ENCODE results near the gene HTRA1.

Gene HTRA1

GRCh38 chr10:122461729-122462532 is 578 bp downstream of the HTRA1 start:
- TF ChIP-seq CSDC2 (CRISPR knock-in tag; IDR thresholded peaks at IDR 0.05) = no peak
- TF ChIP-seq ISL1 (CRISPR knock-in tag; IDR thresholded peaks at IDR 0.05) = no peak
- TF ChIP-seq OSR1 (CRISPR knock-in tag; IDR thresholded peaks at IDR 0.05) = no peak
- no peak for TF ChIP-seq POU6F1 (CRISPR knock-in tag; IDR thresholded peaks at IDR 0.05; ENCODE audit: borderline replicate concordance, low read depth)
- TF ChIP-seq ZFP30 (CRISPR knock-in tag; IDR thresholded peaks at IDR 0.05) = no peak
- no peak for TF ChIP-seq PATZ1 (CRISPR knock-in tag; IDR thresholded peaks at IDR 0.05; ENCODE audit: borderline replicate concordance)
- no peak for TF ChIP-seq ZNF70 (CRISPR knock-in tag; IDR thresholded peaks at IDR 0.05)
- no peak for TF ChIP-seq SNAI2 (CRISPR knock-in tag; IDR thresholded peaks at IDR 0.05)
- no peak for TF ChIP-seq CSRNP3 (CRISPR knock-in tag; IDR thresholded peaks at IDR 0.05)
- TF ChIP-seq TSHZ2 (CRISPR knock-in tag; IDR thresholded peaks at IDR 0.05) = no peak
- no peak for TF ChIP-seq TCF4 (CRISPR knock-in tag; IDR thresholded peaks at IDR 0.05; ENCODE audit: borderline replicate concordance)
- TF ChIP-seq ZC3H10 (CRISPR knock-in tag; IDR thresholded peaks at IDR 0.05) = no peak
- no peak for TF ChIP-seq ZNF8 (CRISPR knock-in tag; IDR thresholded peaks at IDR 0.05)

GRCh38 chr10:122462533-122463465 is 1.4 kb downstream of the HTRA1 start:
- ATAC-seq = peak; percentile 65

More at GRCh38 chr10:122461729-122462532, 578 bp downstream of the HTRA1 start:
- ATAC-seq = peak; percentile 49

More at GRCh38 chr10:122462533-122463465, 1.4 kb downstream of the HTRA1 start:
- TF ChIP-seq CSRNP3 (CRISPR knock-in tag; IDR thresholded peaks at IDR 0.05) (no peak), PPARA (CRISPR knock-in tag; IDR thresholded peaks at IDR 0.05; ENCODE audit: borderline replicate concordance) (no peak), TOX (CRISPR knock-in tag; IDR thresholded peaks at IDR 0.05; ENCODE audit: borderline replicate concordance) (no peak), ZFP3 (CRISPR knock-in tag; IDR thresholded peaks at IDR 0.05) (no peak), ZNF8 (CRISPR knock-in tag; IDR thresholded peaks at IDR 0.05) (no peak), ISL1 (CRISPR knock-in tag; IDR thresholded peaks at IDR 0.05) (no peak), ARNTL (CRISPR knock-in tag; IDR thresholded peaks at IDR 0.05; ENCODE audit: borderline replicate concordance, low read depth) (no peak), BACH2 (CRISPR knock-in tag; IDR thresholded peaks at IDR 0.05; ENCODE audit: borderline replicate concordance) (no peak)

All from SK-N-SH treated with all-trans-retinoic acid at 6 μM for 48 hours (cell line).